ENCODE results near the gene ABHD2. TPM values are rescaled to one million over a fixed set of nuclear protein-coding genes. Genes with fewer than 3 reads are reported as not detected.

ABHD2 gene
- total and polyA plus RNA-seq, 9 of the 15 experiments (the other 6 are each of a cell fraction or from before 2014, with no cell fraction given), result 16.9 to 99.8 (median 47.5) TPM

- peak; percentile 65 for TF ChIP-seq ATF3 (IDR thresholded peaks at IDR 0.05)
- no peak for TF ChIP-seq ATF3 (CRISPR knock-in tag; conservative IDR thresholded peaks at IDR 0.05)
- TF ChIP-seq USF2 (CRISPR knock-in tag; IDR thresholded peaks at IDR 0.05), result peak; percentile 88
- TF ChIP-seq PRDM10 (IDR thresholded peaks at IDR 0.05; ENCODE audit: partially characterized antibody), result peak; percentile 41
- TF ChIP-seq ZNF76 (CRISPR knock-in tag; IDR thresholded peaks at IDR 0.05; ENCODE audit: borderline replicate concordance), result no peak
- peak; percentile 38; the same call in 1 of the 2 replicates for TF ChIP-seq VEZF1 (CRISPR knock-in tag; IDR thresholded peaks at IDR 0.05)
- no peak for TF ChIP-seq POLR2A (conservative IDR thresholded peaks at IDR 0.05)
- 0 out of 2 replicates have a peak, but pooled peaks have one; percentile 6 for TF ChIP-seq DEAF1 (CRISPR knock-in tag; IDR thresholded peaks at IDR 0.05)
- peak; percentile 14 to 28; a peak in 2 of 4 replicates for TF ChIP-seq RAD21 (CRISPR knock-in tag; conservative IDR thresholded peaks at IDR 0.05 in 1 of 2, IDR thresholded peaks at IDR 0.05 in 1 of 2)
- no peak for TF ChIP-seq ZNF41 (CRISPR knock-in tag; conservative IDR thresholded peaks at IDR 0.05)
- peak; percentile 86 for TF ChIP-seq TCF3 (CRISPR knock-in tag; IDR thresholded peaks at IDR 0.05)
- 0 out of 2 replicates have a peak, but pooled peaks have one; percentile 30 for TF ChIP-seq FOXM1 (IDR thresholded peaks at IDR 0.05; ENCODE audit: low read depth)
- TF ChIP-seq FOXM1 (CRISPR knock-in tag; IDR thresholded peaks at IDR 0.05; ENCODE audit: low read depth), result no peak
- peak; percentile 79; the same call in 1 of the 2 replicates for TF ChIP-seq FOXP1 (CRISPR knock-in tag; IDR thresholded peaks at IDR 0.05)
- peak; percentile 59 for TF ChIP-seq SOX6 (IDR thresholded peaks at IDR 0.05)
Measured at GRCh38 chr15:89070197-89071124, 17.8 kb upstream of the ABHD2 start (continued).
